C4-2B (cell line): ENCODE data around the gene WDTC1.

Source experiments
- CTCF ChIP-seq: fragments of 450-650 bp; conservative IDR thresholded peaks from 2 replicates; pipeline ENCODE4 v1.5.1; 2017; ENCODE audit warnings: mild to moderate bottlenecking
- ZFX ChIP-seq: fragments of 450-650 bp; IDR thresholded peaks from 2 replicates; pipeline ENCODE4 v1.6.1; 2017

- no peak for TF ChIP-seq CTCF
- no peak for TF ChIP-seq ZFX
Measured at GRCh38 chr1:27318596-27318995, 84.2 kb downstream of the WDTC1 start.
